ENCODE measurements around the gene ZBED4.

ZBED4 gene

DNA sequence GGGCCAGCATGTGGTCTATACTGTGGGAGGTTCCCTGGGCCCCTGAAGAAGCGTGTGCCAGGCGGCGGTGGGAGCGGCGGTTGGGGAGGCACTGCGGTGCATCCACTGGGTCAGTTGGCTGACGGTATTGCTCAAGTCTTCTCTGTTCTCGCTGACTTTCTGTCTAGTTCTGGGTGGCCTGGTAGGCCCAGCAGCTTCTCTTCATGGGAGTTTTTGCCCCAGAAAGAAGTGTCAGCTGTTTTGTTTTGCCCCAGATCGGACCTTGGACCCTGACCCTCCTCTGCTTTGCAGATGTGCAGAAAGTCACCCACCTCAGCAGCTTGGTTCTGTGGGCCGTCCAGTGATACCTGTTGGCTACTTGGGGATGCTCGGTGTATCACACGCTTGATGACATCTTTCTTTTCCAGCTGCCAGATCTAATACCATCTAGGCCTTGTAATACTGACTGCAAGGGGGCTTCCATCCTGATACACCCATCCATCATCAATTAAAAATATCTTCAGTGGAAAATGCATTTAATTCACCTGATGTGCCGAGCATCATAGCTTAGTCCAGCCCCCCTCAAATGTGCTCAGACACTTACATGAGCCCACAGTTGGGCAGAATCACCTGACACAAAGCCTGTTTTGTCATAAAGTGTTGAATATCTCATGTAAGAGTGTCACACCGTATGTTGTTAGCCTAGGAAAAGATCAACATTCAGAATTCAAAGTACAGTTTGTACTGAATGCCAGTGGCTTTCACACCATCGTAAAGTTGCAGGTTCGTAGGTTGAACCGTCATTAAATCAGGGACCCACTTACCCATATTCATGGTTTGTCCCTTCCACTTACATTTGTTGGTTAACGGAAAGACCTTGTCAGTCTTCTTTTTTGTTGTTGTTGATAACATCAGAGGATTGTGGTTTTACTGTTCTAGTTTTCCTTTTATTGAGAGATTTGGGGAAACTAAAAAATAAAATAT, 13.9 kb downstream of the ZBED4 start:
- Histone ChIP-seq H3K27me3 (ENCODE audit: control insufficient read depth, insufficient read depth, low read length, poor library complexity, severe bottlenecking) (no peaks in the 10 kb centered on the region), H3K4me1 (ENCODE audit: control insufficient read depth, insufficient read depth, low read length) (no peaks in the 10 kb centered on the region), H3K4me3 (ENCODE audit: insufficient read depth, low read depth, low read length) (no peak overlapping the region), H3K36me3 (ENCODE audit: control insufficient read depth, insufficient read depth, low read length) (peaks cover 8% of the 10 kb centered on the region), H3K27ac (ENCODE audit: insufficient read depth, low read depth, low read length, poor library complexity, severe bottlenecking) (no peak overlapping the region), H3K9me3 (ENCODE audit: control insufficient read depth, low read length) (no peaks in the 10 kb centered on the region)
- WGBS, 2 experiments = 95 to 97% methylated on average over 18 of the region's 18 CpGs

DNA sequence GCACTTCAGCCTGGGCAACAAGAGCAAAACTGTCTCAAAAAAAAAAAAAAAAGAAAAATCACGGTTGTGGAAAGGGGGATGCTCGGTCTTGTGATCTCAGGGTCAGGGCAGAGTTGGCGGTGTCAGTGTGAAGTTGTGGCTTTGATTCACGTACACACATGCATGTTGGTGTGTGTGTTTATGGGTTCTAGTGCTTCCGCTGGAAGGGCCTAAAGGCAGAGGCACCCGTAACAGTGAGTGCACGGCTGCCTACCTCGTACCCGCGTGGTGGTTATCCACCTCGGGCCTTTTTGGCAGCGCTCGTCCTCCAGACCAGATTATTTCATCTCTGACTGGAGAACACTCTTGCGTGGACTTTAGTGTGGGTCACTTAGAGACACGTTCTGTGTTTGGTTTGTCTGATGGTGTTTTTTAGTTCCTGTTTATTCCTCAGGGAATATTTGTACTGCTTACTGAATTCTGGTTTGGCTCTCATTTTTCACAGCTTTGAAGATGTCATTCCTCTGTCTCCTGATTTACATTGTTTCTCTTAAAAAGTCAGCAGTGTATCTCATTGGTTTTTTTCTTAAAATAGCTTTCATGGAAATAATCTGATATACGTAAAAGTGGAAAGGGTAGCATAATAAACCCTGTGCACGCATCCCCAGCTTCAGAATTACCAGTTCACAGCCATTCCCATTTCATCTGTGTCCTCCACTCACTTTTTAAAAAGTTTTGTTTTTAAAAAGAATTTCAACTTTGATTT, 15.6 kb downstream of the ZBED4 start:
- H3K27me3 ChIP-seq (ENCODE audit: control insufficient read depth, insufficient read depth, low read length, poor library complexity, severe bottlenecking) = no peaks in the 10 kb centered on the region
- 94 to 95% methylated on average over 16 to 17 of the region's 17 CpGs for WGBS, 2 experiments
- no peaks in the 10 kb centered on the region for H3K9me3 ChIP-seq (ENCODE audit: control insufficient read depth, low read length)
- H3K36me3 ChIP-seq (ENCODE audit: control insufficient read depth, insufficient read depth, low read length) = peaks cover 11% of the 10 kb centered on the region
- H3K4me3 ChIP-seq (ENCODE audit: insufficient read depth, low read depth, low read length) = no peak overlapping the region
- H3K4me1 ChIP-seq (ENCODE audit: control insufficient read depth, insufficient read depth, low read length) = no peaks in the 10 kb centered on the region
- H3K27ac ChIP-seq (ENCODE audit: insufficient read depth, low read depth, low read length, poor library complexity, severe bottlenecking) = no peak overlapping the region

DNA sequence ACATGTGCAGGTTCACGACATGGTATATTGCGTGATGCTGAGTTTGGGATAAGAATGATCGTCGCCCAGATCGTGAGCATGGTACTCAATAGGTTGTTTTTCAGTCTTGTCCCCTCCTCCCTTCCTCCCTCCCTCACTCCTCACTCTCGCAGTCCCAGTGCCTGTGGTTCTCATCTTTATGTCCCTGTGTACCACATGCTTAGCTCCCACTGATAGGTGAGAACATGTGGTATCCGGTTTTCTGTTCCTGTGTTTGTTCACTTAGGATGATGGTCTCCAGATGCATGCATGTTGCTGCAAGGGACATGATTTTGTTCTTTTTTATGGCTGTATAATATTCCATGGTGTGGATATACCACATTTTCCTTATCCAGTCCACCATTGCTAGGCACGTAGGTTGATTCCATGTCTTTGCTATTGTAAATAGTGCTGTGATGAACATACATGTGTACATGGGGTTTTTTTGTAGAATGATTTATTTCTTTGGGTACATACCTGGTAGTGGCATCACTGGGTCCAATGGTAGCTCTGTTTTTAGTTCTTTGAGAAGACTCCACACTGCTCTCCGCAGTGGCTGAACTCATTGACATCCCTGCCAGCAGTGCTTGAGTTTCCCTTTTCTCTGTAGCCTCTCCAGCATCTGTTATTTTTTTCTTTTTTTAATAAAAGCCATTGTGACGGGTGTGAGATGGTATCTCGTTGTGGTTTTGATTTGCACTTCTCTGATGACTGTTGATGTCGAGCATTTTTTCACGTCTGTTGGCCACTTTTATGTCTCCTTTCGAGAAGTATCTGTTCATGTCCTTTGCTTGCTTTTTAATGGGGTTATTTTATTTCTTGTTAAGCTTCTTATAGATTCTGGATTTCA, 16.4 kb downstream of the ZBED4 start:
- Histone ChIP-seq H3K27ac (ENCODE audit: insufficient read depth, low read depth, low read length, poor library complexity, severe bottlenecking) (no peak overlapping the region), H3K4me3 (ENCODE audit: insufficient read depth, low read depth, low read length) (no peak overlapping the region), H3K9me3 (ENCODE audit: control insufficient read depth, low read length) (no peaks in the 10 kb centered on the region), H3K4me1 (ENCODE audit: control insufficient read depth, insufficient read depth, low read length) (no peaks in the 10 kb centered on the region), H3K36me3 (ENCODE audit: control insufficient read depth, insufficient read depth, low read length) (peaks cover 11% of the 10 kb centered on the region), H3K27me3 (ENCODE audit: control insufficient read depth, insufficient read depth, low read length, poor library complexity, severe bottlenecking) (no peaks in the 10 kb centered on the region)
- WGBS, 2 experiments = 93 to 96% methylated on average over 14 of the region's 14 CpGs

DNA sequence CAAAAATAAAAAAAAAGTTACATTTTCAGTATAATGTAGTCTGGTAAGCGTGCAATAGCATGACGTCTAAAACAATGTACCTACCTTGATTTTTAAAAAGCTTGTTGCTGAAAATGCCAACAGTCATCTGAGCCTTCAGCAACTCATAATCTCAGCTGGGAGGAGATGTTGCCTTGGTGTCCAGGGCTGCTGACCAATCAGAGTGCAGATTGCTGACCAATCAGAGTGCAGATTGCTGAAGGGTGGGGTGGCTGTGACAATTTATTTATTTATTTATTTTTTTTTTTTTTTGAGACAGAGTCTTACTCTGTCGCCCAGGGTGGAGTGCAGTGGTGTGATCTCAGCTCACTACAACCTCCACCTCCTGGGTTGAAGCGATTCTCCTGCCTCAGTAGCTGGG, 17.8 kb downstream of the ZBED4 start:
- H3K27ac ChIP-seq (ENCODE audit: insufficient read depth, low read depth, low read length, poor library complexity, severe bottlenecking) = no peak overlapping the region
- H3K36me3 ChIP-seq (ENCODE audit: control insufficient read depth, insufficient read depth, low read length) = peaks cover 11% of the 10 kb centered on the region
- no peak overlapping the region for H3K4me3 ChIP-seq (ENCODE audit: insufficient read depth, low read depth, low read length)
- no peaks in the 10 kb centered on the region for H3K9me3 ChIP-seq (ENCODE audit: control insufficient read depth, low read length)
- no peaks in the 10 kb centered on the region for H3K27me3 ChIP-seq (ENCODE audit: control insufficient read depth, insufficient read depth, low read length, poor library complexity, severe bottlenecking)
- no peaks in the 10 kb centered on the region for H3K4me1 ChIP-seq (ENCODE audit: control insufficient read depth, insufficient read depth, low read length)
- 96% methylated on average over 4 of the region's 4 CpGs for WGBS, 2 experiments

DNA sequence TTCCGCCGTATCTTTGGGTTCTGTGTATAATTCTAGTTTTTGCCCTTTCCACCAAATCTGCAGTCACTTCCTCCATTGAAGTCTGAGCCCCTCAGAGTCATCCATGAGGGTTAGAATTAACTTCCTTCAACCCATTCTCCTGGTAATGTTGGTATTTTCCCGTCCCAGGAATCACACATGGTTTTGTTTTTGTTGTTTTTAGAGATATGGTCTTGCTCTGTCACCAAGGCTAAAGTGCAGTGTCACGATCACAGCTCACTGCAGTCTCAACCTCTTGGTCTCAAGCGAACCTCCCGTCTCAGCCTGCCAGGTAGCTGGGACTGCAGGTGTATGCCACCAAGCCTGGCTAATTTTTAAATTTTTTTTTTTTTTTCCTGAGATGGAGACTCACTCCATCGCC, 18.7 kb downstream of the ZBED4 start:
- H3K4me1 ChIP-seq (ENCODE audit: control insufficient read depth, insufficient read depth, low read length) = no peaks in the 10 kb centered on the region
- no peak overlapping the region for H3K4me3 ChIP-seq (ENCODE audit: insufficient read depth, low read depth, low read length)
- peaks cover 6% of the 10 kb centered on the region for H3K36me3 ChIP-seq (ENCODE audit: control insufficient read depth, insufficient read depth, low read length)
- H3K27ac ChIP-seq (ENCODE audit: insufficient read depth, low read depth, low read length, poor library complexity, severe bottlenecking) = no peak overlapping the region
- 93 to 95% methylated on average over 7 of the region's 7 CpGs for WGBS, 2 experiments
- H3K9me3 ChIP-seq (ENCODE audit: control insufficient read depth, low read length) = no peaks in the 10 kb centered on the region
- H3K27me3 ChIP-seq (ENCODE audit: control insufficient read depth, insufficient read depth, low read length, poor library complexity, severe bottlenecking) = no peaks in the 10 kb centered on the region

DNA sequence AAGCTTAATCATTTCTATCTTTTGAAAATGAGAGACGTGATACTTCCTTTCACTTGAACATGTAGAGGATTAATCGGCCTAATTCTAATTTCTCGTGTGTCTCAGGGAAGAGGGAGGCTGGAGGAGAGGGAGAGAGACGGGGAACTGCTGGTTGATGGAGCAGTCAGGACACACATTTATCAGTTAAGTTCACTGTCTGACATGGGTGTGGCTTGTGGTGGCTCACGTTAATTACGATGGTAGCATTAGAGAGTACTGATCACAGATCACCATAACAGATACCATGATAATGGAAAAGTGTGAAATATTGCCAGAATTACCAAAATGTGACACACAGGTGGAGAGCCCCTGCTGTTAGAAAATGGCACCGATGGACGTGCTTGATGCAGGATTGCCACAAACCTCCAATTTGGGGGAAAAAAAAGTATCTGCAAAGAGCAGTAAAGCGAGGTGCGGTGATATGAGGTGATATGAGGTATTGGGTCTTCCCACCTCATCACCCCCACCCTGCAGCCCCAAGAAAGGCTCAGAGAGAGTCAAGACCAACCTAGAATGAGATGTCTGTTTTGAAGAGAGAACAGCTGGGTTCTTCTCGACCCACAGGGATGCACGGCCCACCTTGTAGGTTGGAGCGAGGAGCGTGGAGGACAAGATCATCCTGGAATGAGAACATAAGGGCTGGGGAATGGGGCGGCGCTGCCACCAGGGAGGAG, 19.7 kb downstream of the ZBED4 start:
- H3K27me3 ChIP-seq (ENCODE audit: control insufficient read depth, insufficient read depth, low read length, poor library complexity, severe bottlenecking) = no peaks in the 10 kb centered on the region
- no peaks in the 10 kb centered on the region for H3K4me1 ChIP-seq (ENCODE audit: control insufficient read depth, insufficient read depth, low read length)
- H3K4me3 ChIP-seq (ENCODE audit: insufficient read depth, low read depth, low read length) = no peak overlapping the region
- no peaks in the 10 kb centered on the region for H3K9me3 ChIP-seq (ENCODE audit: control insufficient read depth, low read length)
- H3K36me3 ChIP-seq (ENCODE audit: control insufficient read depth, insufficient read depth, low read length) = peaks cover 3% of the 10 kb centered on the region
- 94% methylated on average over 14 to 15 of the region's 16 CpGs for WGBS, 2 experiments
- H3K27ac ChIP-seq (ENCODE audit: insufficient read depth, low read depth, low read length, poor library complexity, severe bottlenecking) = no peak overlapping the region

DNA sequence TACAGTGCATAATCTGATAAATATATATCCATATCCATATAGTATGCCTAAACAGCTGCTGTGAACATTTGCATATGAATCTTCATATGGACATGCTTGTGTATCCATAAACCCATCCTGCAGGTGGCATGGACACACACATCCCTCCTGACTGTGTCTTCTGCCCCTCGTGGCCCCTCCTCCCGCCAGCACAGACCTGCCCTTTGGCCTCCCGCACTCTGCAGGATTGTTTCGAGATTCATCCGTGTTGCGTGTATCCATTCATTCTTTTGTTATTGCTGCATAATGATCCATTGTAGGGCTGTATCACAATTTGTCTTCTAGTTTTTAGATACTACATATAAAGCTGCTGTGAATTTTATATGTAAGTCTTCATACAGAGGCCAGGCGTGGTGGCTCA, 24.0 kb downstream of the ZBED4 start:
- Histone ChIP-seq H3K9me3 (ENCODE audit: control insufficient read depth, low read length) (no peaks in the 10 kb centered on the region), H3K4me1 (ENCODE audit: control insufficient read depth, insufficient read depth, low read length) (no peaks in the 10 kb centered on the region), H3K36me3 (ENCODE audit: control insufficient read depth, insufficient read depth, low read length) (peaks cover 3% of the 10 kb centered on the region), H3K4me3 (ENCODE audit: insufficient read depth, low read depth, low read length) (no peak overlapping the region), H3K27ac (ENCODE audit: insufficient read depth, low read depth, low read length, poor library complexity, severe bottlenecking) (no peak overlapping the region), H3K27me3 (ENCODE audit: control insufficient read depth, insufficient read depth, low read length, poor library complexity, severe bottlenecking) (no peaks in the 10 kb centered on the region)
- WGBS, 2 experiments = 97 to 98% methylated on average over 7 of the region's 7 CpGs

DNA sequence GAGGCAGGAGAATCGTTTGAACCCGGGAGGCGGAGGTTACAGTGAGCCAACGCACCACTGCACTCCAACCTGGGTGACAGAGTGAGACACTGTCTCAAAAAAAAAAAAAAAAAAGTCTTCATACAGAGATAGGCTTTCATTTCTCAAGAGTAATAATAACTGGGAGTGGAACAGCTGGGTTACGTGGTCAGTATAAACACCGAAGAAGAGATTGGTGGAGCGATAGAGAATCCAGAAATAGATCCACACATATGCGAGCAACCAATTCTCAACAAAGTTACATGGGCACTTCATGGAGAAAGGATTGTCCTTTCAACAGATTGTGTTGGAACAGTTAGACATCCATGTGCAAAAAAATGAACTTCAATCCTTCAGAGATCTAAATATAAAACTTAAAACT, 24.6 kb downstream of the ZBED4 start:
- Histone ChIP-seq H3K4me1 (ENCODE audit: control insufficient read depth, insufficient read depth, low read length) (no peaks in the 10 kb centered on the region), H3K4me3 (ENCODE audit: insufficient read depth, low read depth, low read length) (no peak overlapping the region), H3K36me3 (ENCODE audit: control insufficient read depth, insufficient read depth, low read length) (peaks cover 3% of the 10 kb centered on the region), H3K27me3 (ENCODE audit: control insufficient read depth, insufficient read depth, low read length, poor library complexity, severe bottlenecking) (no peaks in the 10 kb centered on the region), H3K27ac (ENCODE audit: insufficient read depth, low read depth, low read length, poor library complexity, severe bottlenecking) (no peak overlapping the region), H3K9me3 (ENCODE audit: control insufficient read depth, low read length) (no peaks in the 10 kb centered on the region)
- 96 to 97% methylated on average over 8 of the region's 8 CpGs for WGBS, 2 experiments

DNA sequence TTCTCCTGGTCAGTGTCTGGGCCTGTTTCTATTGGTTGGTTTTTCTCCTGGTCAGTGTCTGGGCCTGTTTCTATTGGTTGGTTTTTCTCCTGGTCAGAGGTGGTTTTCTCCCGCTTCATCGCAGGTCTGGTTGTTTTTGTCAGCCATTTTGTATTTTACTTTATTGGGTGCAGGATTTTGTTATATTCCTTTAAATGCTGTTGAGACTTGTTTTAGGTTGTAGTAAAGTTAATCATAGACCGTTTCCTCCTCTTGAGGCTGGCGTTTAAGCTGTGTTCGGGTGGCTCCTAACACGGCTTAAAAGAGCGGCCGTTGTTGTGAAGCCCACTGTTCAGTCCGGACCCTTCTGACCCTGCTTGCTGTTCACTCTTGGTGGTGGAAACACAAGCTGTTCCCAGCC, 26.2 kb downstream of the ZBED4 start:
- 89 to 91% methylated on average over 9 of the region's 9 CpGs for WGBS, 2 experiments
- no peaks in the 10 kb centered on the region for H3K9me3 ChIP-seq (ENCODE audit: control insufficient read depth, low read length)
- H3K27ac ChIP-seq (ENCODE audit: insufficient read depth, low read depth, low read length, poor library complexity, severe bottlenecking) = no peak overlapping the region
- H3K4me3 ChIP-seq (ENCODE audit: insufficient read depth, low read depth, low read length) = no peak overlapping the region
- no peaks in the 10 kb centered on the region for H3K27me3 ChIP-seq (ENCODE audit: control insufficient read depth, insufficient read depth, low read length, poor library complexity, severe bottlenecking)
- H3K36me3 ChIP-seq (ENCODE audit: control insufficient read depth, insufficient read depth, low read length) = peaks cover 14% of the 10 kb centered on the region
- no peaks in the 10 kb centered on the region for H3K4me1 ChIP-seq (ENCODE audit: control insufficient read depth, insufficient read depth, low read length)

Measured in ectodermal cell (in vitro differentiated cells).